ENCODE results near the gene H3-3A.

DNA sequence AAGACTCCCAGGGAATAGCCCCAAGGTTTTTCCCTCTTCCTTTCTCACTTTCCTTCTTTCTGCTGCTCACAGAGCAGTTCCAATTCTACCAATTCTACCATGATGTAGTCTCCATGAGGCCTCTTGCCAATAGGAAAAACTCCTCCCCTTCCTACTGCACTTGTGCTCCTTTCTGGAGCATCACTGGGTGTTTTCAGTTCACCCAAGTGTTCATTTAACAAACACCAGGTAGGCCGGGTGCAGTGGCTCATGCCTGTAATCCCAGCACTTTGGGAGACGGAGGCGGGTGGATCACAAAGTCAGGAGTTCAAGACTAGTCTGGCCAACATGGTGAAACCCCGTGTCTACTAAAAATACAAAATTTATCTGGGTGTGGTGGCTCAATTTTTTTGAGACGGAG is 26.6 kb upstream of the H3-3A start:
- TF ChIP-seq ETV6 (CRISPR knock-in tag; IDR thresholded peaks at IDR 0.05) (no peak), ESRRA (CRISPR knock-in tag; IDR thresholded peaks at IDR 0.05; ENCODE audit: borderline replicate concordance) (no peak), JUN (CRISPR knock-in tag; IDR thresholded peaks at IDR 0.05) (no peak), FOXJ3 (CRISPR knock-in tag; IDR thresholded peaks at IDR 0.05; ENCODE audit: borderline replicate concordance) (no peak), ZBTB21 (CRISPR knock-in tag; IDR thresholded peaks at IDR 0.05; ENCODE audit: borderline replicate concordance) (no peak), TEAD4 (CRISPR knock-in tag; IDR thresholded peaks at IDR 0.05) (no peak), NR1H2 (CRISPR knock-in tag; IDR thresholded peaks at IDR 0.05) (no peak), FOXP1 (CRISPR knock-in tag; IDR thresholded peaks at IDR 0.05; ENCODE audit: borderline replicate concordance) (no peak)
- TF ChIP-seq, protein P1, sequence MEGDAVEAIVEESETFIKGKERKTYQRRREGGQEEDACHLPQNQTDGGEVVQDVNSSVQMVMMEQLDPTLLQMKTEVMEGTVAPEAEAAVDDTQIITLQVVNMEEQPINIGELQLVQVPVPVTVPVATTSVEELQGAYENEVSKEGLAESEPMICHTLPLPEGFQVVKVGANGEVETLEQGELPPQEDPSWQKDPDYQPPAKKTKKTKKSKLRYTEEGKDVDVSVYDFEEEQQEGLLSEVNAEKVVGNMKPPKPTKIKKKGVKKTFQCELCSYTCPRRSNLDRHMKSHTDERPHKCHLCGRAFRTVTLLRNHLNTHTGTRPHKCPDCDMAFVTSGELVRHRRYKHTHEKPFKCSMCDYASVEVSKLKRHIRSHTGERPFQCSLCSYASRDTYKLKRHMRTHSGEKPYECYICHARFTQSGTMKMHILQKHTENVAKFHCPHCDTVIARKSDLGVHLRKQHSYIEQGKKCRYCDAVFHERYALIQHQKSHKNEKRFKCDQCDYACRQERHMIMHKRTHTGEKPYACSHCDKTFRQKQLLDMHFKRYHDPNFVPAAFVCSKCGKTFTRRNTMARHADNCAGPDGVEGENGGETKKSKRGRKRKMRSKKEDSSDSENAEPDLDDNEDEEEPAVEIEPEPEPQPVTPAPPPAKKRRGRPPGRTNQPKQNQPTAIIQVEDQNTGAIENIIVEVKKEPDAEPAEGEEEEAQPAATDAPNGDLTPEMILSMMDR (IDR thresholded peaks at IDR 0.05): no peak
- TF ChIP-seq, protein P2, sequence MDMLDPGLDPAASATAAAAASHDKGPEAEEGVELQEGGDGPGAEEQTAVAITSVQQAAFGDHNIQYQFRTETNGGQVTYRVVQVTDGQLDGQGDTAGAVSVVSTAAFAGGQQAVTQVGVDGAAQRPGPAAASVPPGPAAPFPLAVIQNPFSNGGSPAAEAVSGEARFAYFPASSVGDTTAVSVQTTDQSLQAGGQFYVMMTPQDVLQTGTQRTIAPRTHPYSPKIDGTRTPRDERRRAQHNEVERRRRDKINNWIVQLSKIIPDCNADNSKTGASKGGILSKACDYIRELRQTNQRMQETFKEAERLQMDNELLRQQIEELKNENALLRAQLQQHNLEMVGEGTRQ (CRISPR knock-in tag; IDR thresholded peaks at IDR 0.05): no peak
- TF ChIP-seq, protein P3, sequence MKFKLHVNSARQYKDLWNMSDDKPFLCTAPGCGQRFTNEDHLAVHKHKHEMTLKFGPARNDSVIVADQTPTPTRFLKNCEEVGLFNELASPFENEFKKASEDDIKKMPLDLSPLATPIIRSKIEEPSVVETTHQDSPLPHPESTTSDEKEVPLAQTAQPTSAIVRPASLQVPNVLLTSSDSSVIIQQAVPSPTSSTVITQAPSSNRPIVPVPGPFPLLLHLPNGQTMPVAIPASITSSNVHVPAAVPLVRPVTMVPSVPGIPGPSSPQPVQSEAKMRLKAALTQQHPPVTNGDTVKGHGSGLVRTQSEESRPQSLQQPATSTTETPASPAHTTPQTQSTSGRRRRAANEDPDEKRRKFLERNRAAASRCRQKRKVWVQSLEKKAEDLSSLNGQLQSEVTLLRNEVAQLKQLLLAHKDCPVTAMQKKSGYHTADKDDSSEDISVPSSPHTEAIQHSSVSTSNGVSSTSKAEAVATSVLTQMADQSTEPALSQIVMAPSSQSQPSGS (CRISPR knock-in tag; IDR thresholded peaks at IDR 0.05; ENCODE audit: borderline replicate concordance, low read depth): no peak
- TF ChIP-seq, protein P4, sequence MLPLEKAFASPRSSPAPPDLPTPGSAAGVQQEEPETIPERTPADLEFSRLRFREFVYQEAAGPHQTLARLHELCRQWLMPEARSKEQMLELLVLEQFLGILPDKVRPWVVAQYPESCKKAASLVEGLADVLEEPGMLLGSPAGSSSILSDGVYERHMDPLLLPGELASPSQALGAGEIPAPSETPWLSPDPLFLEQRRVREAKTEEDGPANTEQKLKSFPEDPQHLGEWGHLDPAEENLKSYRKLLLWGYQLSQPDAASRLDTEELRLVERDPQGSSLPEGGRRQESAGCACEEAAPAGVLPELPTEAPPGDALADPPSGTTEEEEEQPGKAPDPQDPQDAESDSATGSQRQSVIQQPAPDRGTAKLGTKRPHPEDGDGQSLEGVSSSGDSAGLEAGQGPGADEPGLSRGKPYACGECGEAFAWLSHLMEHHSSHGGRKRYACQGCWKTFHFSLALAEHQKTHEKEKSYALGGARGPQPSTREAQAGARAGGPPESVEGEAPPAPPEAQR (CRISPR knock-in tag; IDR thresholded peaks at IDR 0.05): no peak
- TF ChIP-seq, protein P5, sequence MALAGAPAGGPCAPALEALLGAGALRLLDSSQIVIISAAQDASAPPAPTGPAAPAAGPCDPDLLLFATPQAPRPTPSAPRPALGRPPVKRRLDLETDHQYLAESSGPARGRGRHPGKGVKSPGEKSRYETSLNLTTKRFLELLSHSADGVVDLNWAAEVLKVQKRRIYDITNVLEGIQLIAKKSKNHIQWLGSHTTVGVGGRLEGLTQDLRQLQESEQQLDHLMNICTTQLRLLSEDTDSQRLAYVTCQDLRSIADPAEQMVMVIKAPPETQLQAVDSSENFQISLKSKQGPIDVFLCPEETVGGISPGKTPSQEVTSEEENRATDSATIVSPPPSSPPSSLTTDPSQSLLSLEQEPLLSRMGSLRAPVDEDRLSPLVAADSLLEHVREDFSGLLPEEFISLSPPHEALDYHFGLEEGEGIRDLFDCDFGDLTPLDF (CRISPR knock-in tag; IDR thresholded peaks at IDR 0.05): no peak

All from WTC11 (cell line).